Vagina (tissue), 2 donors: Measurements from ENCODE around the gene CMTR2.

Source experiments
- CTCF ChIP-seq, 3 experiments: fragments of 450-650 bp in 2 of 3; fragments of 200-600 bp in 1 of 3; sonication (generic) in 1 of 3; IDR thresholded peaks; one replicate each; pipeline ENCODE4 v1.5.1; 2017 to 2019; ENCODE audit warnings: antibody characterized with exemption in 3 of 3, mild to moderate bottlenecking in 2 of 3, moderate library complexity in 2 of 3
- POLR2A ChIP-seq, 2 donors: fragments of 450-650 bp; IDR thresholded peaks; one replicate each; pipeline ENCODE4 v1.6.1; 2017; ENCODE audit warnings: antibody characterized with exemption in 2 of 2, mild to moderate bottlenecking in 2 of 2, moderate library complexity in 2 of 2
- POLR2AphosphoS5 ChIP-seq, 2 donors: sonication (generic); formaldehyde crosslinking; IDR thresholded peaks; one replicate each; pipeline ENCODE4 v1.9.0; 2017; ENCODE audit warnings: antibody characterized with exemption in 2 of 2, mild to moderate bottlenecking in 2 of 2, low read depth in 1 of 2; ENCODE audit not compliant: insufficient read depth in 1 of 2

- TF ChIP-seq POLR2A (IDR thresholded peaks at IDR 0.05) (no peak), CTCF (IDR thresholded peaks at IDR 0.05) (no peak), POLR2AphosphoS5 (IDR thresholded peaks at IDR 0.05; ENCODE audit: insufficient read depth in 1 of 2, low read depth in 1 of 2) (no peak)
Measured at GRCh38 chr16:71276589-71277334, 12.4 kb downstream of the CMTR2 start.
